Breast epithelium (tissue), 4 donors: ENCODE data around the gene GMPR. TPM values are rescaled to one million over a fixed set of nuclear protein-coding genes. Genes with fewer than 3 reads are reported as not detected.

Source experiments
- DNase-seq, 2 donors: peaks; one replicate each; pipeline ENCODE4 v3.0.0-alpha.2; 2019; ENCODE audit warnings: low spot score in 2 of 2
- H3K27ac ChIP-seq, 2 donors: fragments of 200-600 bp; sonication (generic) in 1 of 2; one replicate each; pipeline ENCODE4 v1.5.1; 2016 to 2019; ENCODE audit warnings: mild to moderate bottlenecking in 1 of 2
- H3K27me3 ChIP-seq, 2 donors: fragments of 200-600 bp; sonication (generic) in 1 of 2; one replicate each; pipeline versions ENCODE4 v1.5.1 to v1.6.0; 2017 to 2019; ENCODE audit warnings: control low read depth in 1 of 2, mild to moderate bottlenecking in 1 of 2
- H3K36me3 ChIP-seq: fragments of 200-600 bp; one replicate; pipeline ENCODE4 v1.5.1; 2019
- H3K4me1 ChIP-seq, 2 donors: fragments of 200-600 bp; sonication (generic); one replicate each; pipeline ENCODE4 v1.5.1; 2016 to 2019; ENCODE audit warnings: control low read depth in 1 of 2
- H3K4me3 ChIP-seq, 3 donors: fragments of 200-600 bp; sonication (generic); 1 replicate in 2 of 3; 2 replicates in 1 of 3; pipeline ENCODE4 v1.5.1; 2016 to 2019; ENCODE audit warnings: mild to moderate bottlenecking in 3 of 3, moderate library complexity in 2 of 3
- H3K9me3 ChIP-seq, 2 donors: fragments of 200-600 bp; sonication (generic) in 1 of 2; one replicate each; pipeline ENCODE4 v1.5.1; 2016 to 2019; ENCODE audit warnings: control low read depth in 1 of 2
- CTCF ChIP-seq, 3 donors: fragments of 450-650 bp; IDR thresholded peaks; one replicate each; pipeline ENCODE4 v1.5.1; 2016 to 2017; ENCODE audit warnings: antibody characterized with exemption in 3 of 3, mild to moderate bottlenecking in 3 of 3, moderate library complexity in 3 of 3
- POLR2A ChIP-seq: fragments of 450-650 bp; IDR thresholded peaks from one replicate; pipeline ENCODE4 v1.6.1; 2016; ENCODE audit warnings: antibody characterized with exemption, mild to moderate bottlenecking, moderate library complexity
- POLR2AphosphoS5 ChIP-seq, 3 donors: sonication (generic); formaldehyde crosslinking; IDR thresholded peaks; one replicate each; pipeline ENCODE4 v1.6.1; 2017; ENCODE audit warnings: antibody characterized with exemption in 3 of 3
- intact Hi-C: fragments of 100-400 bp; cut with DNase I; formaldehyde crosslinking; loops from one replicate; pipeline ENCODE4 v1.15.1; 2023; ENCODE audit warnings: low total_unique reads
- total RNA-seq, 3 donors: library from RNA; depleted of rRNA; stranded (reverse); fragments of >200 nt; gene quantifications; one replicate each; pipeline ENCODE4 v1.1.0, GENCODE V29; 2016

GMPR gene
- total RNA-seq, 3 donors from 2014 or later = 4.3 to 16.4 (median 5.9) TPM

DNA sequence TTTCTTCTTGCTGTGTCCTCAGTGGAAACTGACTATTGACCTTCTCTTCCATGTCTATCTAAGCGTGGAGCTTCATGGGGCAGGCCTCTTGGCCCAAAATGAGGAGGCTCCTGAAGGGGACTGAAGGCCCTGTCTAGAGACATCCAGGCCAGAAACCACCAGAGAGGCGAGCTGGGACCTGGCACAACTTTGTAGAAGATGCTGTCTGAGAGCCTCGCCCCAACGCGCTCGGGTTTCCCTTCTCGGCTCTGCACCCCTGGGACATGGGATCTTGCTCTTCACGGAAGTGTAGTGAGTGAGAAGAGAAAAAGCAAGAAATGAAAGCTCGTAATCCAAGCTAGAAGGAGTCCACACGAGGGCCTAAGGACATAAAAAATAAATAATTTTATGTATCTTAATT, 96.8 kb downstream of the GMPR start:
- Histone ChIP-seq H3K27ac (peak overlapping the region; percentile 5 to 68), H3K9me3 (no peaks in the 10 kb centered on the region), H3K4me1 (peaks cover 4 to 21% of the 10 kb centered on the region in 2 donors), H3K4me3 (no peak overlapping the region), H3K36me3 (no peaks in the 10 kb centered on the region), H3K27me3 (no peaks in the 10 kb centered on the region)
- intact Hi-C loops = no loop called here
- no peak for TF ChIP-seq CTCF (IDR thresholded peaks at IDR 0.05)
- no peak for TF ChIP-seq POLR2A
- TF ChIP-seq POLR2AphosphoS5 (IDR thresholded peaks at IDR 0.05) = no peak
- no peak for DNase-seq

DNA sequence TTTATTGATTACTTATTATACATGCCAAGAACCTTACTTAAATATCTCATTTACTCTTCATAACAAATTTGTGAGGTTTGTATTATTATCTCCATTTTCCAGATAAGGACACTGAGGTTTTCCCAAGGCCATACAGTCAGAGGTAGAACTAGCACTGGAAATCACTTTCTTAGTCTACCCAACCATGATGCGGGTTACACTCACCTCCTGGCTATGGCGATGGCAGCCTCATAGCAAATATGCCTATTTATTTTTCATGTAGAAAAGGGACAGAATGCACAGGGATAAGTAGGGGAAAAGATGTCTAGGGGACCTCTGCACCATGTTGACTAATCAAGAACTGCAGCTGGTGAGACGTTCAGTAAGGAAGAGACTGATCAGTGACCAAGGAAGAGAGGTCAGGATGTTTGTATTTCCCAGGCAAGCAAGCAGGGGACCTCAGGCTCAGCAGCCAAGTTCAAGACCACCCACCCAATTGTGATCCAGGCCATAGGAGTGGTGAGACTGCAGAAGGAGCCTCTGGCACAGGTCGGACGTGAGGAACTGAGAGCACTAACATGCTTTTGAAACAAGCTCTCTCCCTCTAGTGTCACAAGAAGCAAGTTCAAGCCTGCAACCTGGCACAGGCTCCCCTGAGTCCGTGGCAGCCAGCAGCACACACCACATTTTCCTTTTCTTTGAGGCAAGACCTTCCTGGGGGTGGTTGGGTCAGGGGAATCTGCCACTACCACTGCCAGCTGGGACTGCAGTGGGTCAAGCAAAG, 97.8 kb downstream of the GMPR start:
- peaks cover 4 to 21% of the 10 kb centered on the region in 2 donors for H3K4me1 ChIP-seq
- TF ChIP-seq POLR2AphosphoS5 (IDR thresholded peaks at IDR 0.05) (no peak), POLR2A (no peak), CTCF (IDR thresholded peaks at IDR 0.05) (peak in 1 of 3 donors; percentile 26)
- H3K4me3 ChIP-seq = no peak overlapping the region
- intact Hi-C loops = loop anchor here (2.0 kb wide), 1 partner anchor 433 kb away; no protein-coding TSS in a partner anchor
- no peaks in the 10 kb centered on the region for H3K36me3 ChIP-seq
- H3K27me3 ChIP-seq = no peaks in the 10 kb centered on the region
- DNase-seq = peak in 1 of 2 donors; percentile 58
- no peaks in the 10 kb centered on the region for H3K9me3 ChIP-seq
- H3K27ac ChIP-seq = peak overlapping the region in 1 of 2 donors; percentile 6

- Histone ChIP-seq H3K27ac (peak overlapping the region; percentile 13 to 45), H3K27me3 (no peaks in the 10 kb centered on the region), H3K9me3 (no peaks in the 10 kb centered on the region), H3K36me3 (no peaks in the 10 kb centered on the region), H3K4me3 (no peak overlapping the region), H3K4me1 (peaks cover 4 to 20% of the 10 kb centered on the region in 2 donors)
- DNase-seq = no peak
- TF ChIP-seq POLR2AphosphoS5 (IDR thresholded peaks at IDR 0.05) (no peak), CTCF (IDR thresholded peaks at IDR 0.05) (no peak), POLR2A (no peak)
- intact Hi-C loops = loop anchor here (2.0 kb wide), 1 partner anchor 432 kb away; no protein-coding TSS in a partner anchor
These were observed 98.5 kb downstream of the GMPR start for GRCh38 chr6:16336911-16337294.

- peaks cover 4 to 15% of the 10 kb centered on the region in 2 donors for H3K4me1 ChIP-seq
- TF ChIP-seq POLR2AphosphoS5 (IDR thresholded peaks at IDR 0.05) = peak; percentile 60 to 85 (median 67)
- TF ChIP-seq CTCF (IDR thresholded peaks at IDR 0.05) = no peak
- H3K9me3 ChIP-seq = no peaks in the 10 kb centered on the region
- peak; percentile 79 to 80 for DNase-seq
- H3K4me3 ChIP-seq = no peak overlapping the region
- no peaks in the 10 kb centered on the region for H3K27me3 ChIP-seq
- peak overlapping the region; percentile 13 to 45 for H3K27ac ChIP-seq
- intact Hi-C loops = loop anchor here (2.0 kb wide), 1 partner anchor 431 kb away; no protein-coding TSS in a partner anchor
- no peaks in the 10 kb centered on the region for H3K36me3 ChIP-seq
These were observed 99.0 kb downstream of the GMPR start for GRCh38 chr6:16337295-16337975.
